ENCODE measurements around the gene MYH9.
A peak's percentile ranks its signal among the peaks of the same experiment; 100 is the strongest.
"Not testable (repeated sequence)": the region's sequence is repeated elsewhere in the genome, so short reads cannot be mapped to it uniquely, and the experiment has no call there.

The MYH9 gene

GRCh38 chr22:36252754-36253522 is 134.8 kb downstream of the MYH9 start, which contains the start of gene APOL1:
Gene APOL1 (plus strand): TSS chr22:36253133. CDS start chr22:36254956, 1,823 bp downstream.
- DNase-seq (ENCODE audit: low read depth in 1 of 2, low spot score in 1 of 2), result no peak

- not testable (repeated sequence) for DNase-seq (ENCODE audit: low read depth in 1 of 2, low spot score in 1 of 2)
Measured at GRCh38 chr22:36251979-36252608, 135.7 kb downstream of the MYH9 start.

GRCh38 chr22:36250292-36250960 is 137.3 kb downstream of the MYH9 start:
- DNase-seq (ENCODE audit: low read depth in 1 of 2, low spot score in 1 of 2), result not testable (repeated sequence)

GRCh38 chr22:36249160-36249559 is 138.6 kb downstream of the MYH9 start:
- no peak for DNase-seq (ENCODE audit: low read depth in 1 of 2, low spot score in 1 of 2)

GRCh38 chr22:36247955-36248354 is 139.8 kb downstream of the MYH9 start:
- DNase-seq (ENCODE audit: low read depth in 1 of 2, low spot score in 1 of 2), result no peak

- DNase-seq (ENCODE audit: low read depth in 1 of 2, low spot score in 1 of 2), result no peak
Measured at GRCh38 chr22:36246718-36247117, 141.0 kb downstream of the MYH9 start.

GRCh38 chr22:36245805-36246356 is 141.9 kb downstream of the MYH9 start:
- no peak for DNase-seq (ENCODE audit: low read depth in 1 of 2, low spot score in 1 of 2)

- DNase-seq (ENCODE audit: low read depth in 1 of 2, low spot score in 1 of 2), result no peak
Measured at GRCh38 chr22:36244522-36245391, 143.0 kb downstream of the MYH9 start.

- no peak for DNase-seq (ENCODE audit: low read depth in 1 of 2, low spot score in 1 of 2)
Measured at GRCh38 chr22:36243986-36244385, 143.8 kb downstream of the MYH9 start.

GRCh38 chr22:36239401-36240171 is 148.2 kb downstream of the MYH9 start, which contains the start of gene APOL2:
Gene APOL2 (minus strand): TSS chr22:36239527. CDS start chr22:36233162, 6,365 bp downstream.
- peak; percentile 54 to 76 for DNase-seq (ENCODE audit: low read depth in 1 of 2, low spot score in 1 of 2)

- DNase-seq (ENCODE audit: low read depth in 1 of 2, low spot score in 1 of 2), result no peak
Measured at GRCh38 chr22:36239150-36239400, 148.7 kb downstream of the MYH9 start.

- no peak for DNase-seq (ENCODE audit: low read depth in 1 of 2, low spot score in 1 of 2)
Measured at GRCh38 chr22:36238373-36239149, 149.2 kb downstream of the MYH9 start.

- no peak for DNase-seq (ENCODE audit: low read depth in 1 of 2, low spot score in 1 of 2)
Measured at GRCh38 chr22:36237462-36238372, 150.1 kb downstream of the MYH9 start.

- no peak for DNase-seq (ENCODE audit: low read depth in 1 of 2, low spot score in 1 of 2)
Measured at GRCh38 chr22:36236388-36237319, 151.1 kb downstream of the MYH9 start.

- DNase-seq (ENCODE audit: low read depth in 1 of 2, low spot score in 1 of 2), result no peak
Measured at GRCh38 chr22:36235585-36235984, 152.2 kb downstream of the MYH9 start.

GRCh38 chr22:36234919-36235318 is 152.8 kb downstream of the MYH9 start:
- no peak for DNase-seq (ENCODE audit: low read depth in 1 of 2, low spot score in 1 of 2)

- no peak for DNase-seq (ENCODE audit: low read depth in 1 of 2, low spot score in 1 of 2)
Measured at GRCh38 chr22:36234213-36234612, 153.6 kb downstream of the MYH9 start.
